Measurements from ENCODE around the gene ANAPC4.

ANAPC4 gene

GRCh38 chr4:25454476-25454875 is 77.4 kb downstream of the ANAPC4 start:
- CTCF ChIA-PET, result interaction anchor here (0.6 to 0.7 kb wide), 2 partner anchors 171 to 338 kb away, joined by 3 to 4 read pairs; no protein-coding TSS in a partner anchor
- no peaks in the 10 kb centered on the region for H3K4me1 ChIP-seq (ENCODE audit: control insufficient read depth, insufficient read depth, low read length)
- TF ChIP-seq ZNF768 (tag by site-specific recombination; IDR thresholded peaks at IDR 0.05), result no peak
- TF ChIP-seq ZNF623 (tag by site-specific recombination; IDR thresholded peaks at IDR 0.05), result no peak
- no peak for TF ChIP-seq ZNF677 (tag by site-specific recombination; IDR thresholded peaks at IDR 0.05)
- TF ChIP-seq ZBTB7A (tag by site-specific recombination; IDR thresholded peaks at IDR 0.05; ENCODE audit: low read depth), result no peak
- TF ChIP-seq ZNF621 (tag by site-specific recombination; IDR thresholded peaks at IDR 0.05), result no peak
- no peak for TF ChIP-seq HOXD13 (CRISPR knock-in tag; IDR thresholded peaks at IDR 0.05; ENCODE audit: borderline replicate concordance)
- TF ChIP-seq ZNF174 (tag by site-specific recombination; IDR thresholded peaks at IDR 0.05), result no peak
- H3K36me3 ChIP-seq (ENCODE audit: control insufficient read depth in 2 of 2, insufficient read depth in 1 of 2, low read length in 2 of 2), result no peaks in the 10 kb centered on the region
- POLR2A ChIA-PET, result no interaction called here
- no peak overlapping the region for H3K27ac ChIP-seq (ENCODE audit: extremely low read depth, low read depth, low read length)
- no peaks in the 10 kb centered on the region for H3K9me3 ChIP-seq (ENCODE audit: control insufficient read depth, insufficient read depth, low read depth, low read length)
- H3K4me3 ChIP-seq (ENCODE audit: low read depth, low read length), result no peak overlapping the region

GRCh38 chr4:25457053-25457715 is 80.1 kb downstream of the ANAPC4 start:
- Histone ChIP-seq H3K4me1 (ENCODE audit: control insufficient read depth, insufficient read depth, low read length) (no peaks in the 10 kb centered on the region), H3K27ac (ENCODE audit: extremely low read depth, low read depth, low read length) (no peak overlapping the region), H3K4me3 (ENCODE audit: low read depth, low read length) (no peak overlapping the region), H3K9me3 (ENCODE audit: control insufficient read depth, insufficient read depth, low read depth, low read length) (no peaks in the 10 kb centered on the region), H3K36me3 (ENCODE audit: control insufficient read depth in 2 of 2, insufficient read depth in 1 of 2, low read length in 2 of 2) (no peaks in the 10 kb centered on the region)
- ChIA-PET CTCF (interaction anchor here (0.7 kb wide), 1 partner anchor 146 kb away, joined by 4 read pairs; no protein-coding TSS in a partner anchor), POLR2A (no interaction called here)
- TF ChIP-seq ZFP69B (tag by site-specific recombination; IDR thresholded peaks at IDR 0.05) (no peak), ZNF654 (tag by site-specific recombination; IDR thresholded peaks at IDR 0.05; ENCODE audit: low read depth) (no peak), ZNF350 (tag by site-specific recombination; IDR thresholded peaks at IDR 0.05) (no peak), KLF7 (tag by site-specific recombination; IDR thresholded peaks at IDR 0.05; ENCODE audit: borderline replicate concordance) (no peak), OSR2 (tag by site-specific recombination; IDR thresholded peaks at IDR 0.05) (no peak), ZBTB20 (tag by site-specific recombination; IDR thresholded peaks at IDR 0.05) (no peak), ZNF513 (tag by site-specific recombination; IDR thresholded peaks at IDR 0.05) (no peak)

- Histone ChIP-seq H3K9me3 (ENCODE audit: control insufficient read depth, insufficient read depth, low read depth, low read length) (no peaks in the 10 kb centered on the region), H3K36me3 (ENCODE audit: control insufficient read depth in 2 of 2, insufficient read depth in 1 of 2, low read length in 2 of 2) (no peaks in the 10 kb centered on the region), H3K4me1 (ENCODE audit: control insufficient read depth, insufficient read depth, low read length) (no peaks in the 10 kb centered on the region), H3K27ac (ENCODE audit: extremely low read depth, low read depth, low read length) (no peak overlapping the region), H3K4me3 (ENCODE audit: low read depth, low read length) (no peak overlapping the region)
- ChIA-PET POLR2A (no interaction called here), CTCF (no interaction called here)
- TF ChIP-seq KLF8 (tag by site-specific recombination; IDR thresholded peaks at IDR 0.05) (no peak), ZNF701 (tag by site-specific recombination; IDR thresholded peaks at IDR 0.05) (no peak), ZSCAN18 (tag by site-specific recombination; IDR thresholded peaks at IDR 0.05) (no peak), MYNN (tag by site-specific recombination; IDR thresholded peaks at IDR 0.05; ENCODE audit: borderline replicate concordance) (no peak), ZNF114 (tag by site-specific recombination; IDR thresholded peaks at IDR 0.05) (no peak), ZNF391 (tag by site-specific recombination; IDR thresholded peaks at IDR 0.05; ENCODE audit: borderline replicate concordance, low read depth) (no peak), ZNF354C (tag by site-specific recombination; IDR thresholded peaks at IDR 0.05; ENCODE audit: borderline replicate concordance, low read depth) (no peak), ZNF645 (tag by site-specific recombination; IDR thresholded peaks at IDR 0.05) (no peak), ZNF501 (tag by site-specific recombination; IDR thresholded peaks at IDR 0.05) (no peak), ZNF26 (tag by site-specific recombination; IDR thresholded peaks at IDR 0.05) (no peak), ZNF571 (tag by site-specific recombination; IDR thresholded peaks at IDR 0.05) (no peak), ZBTB1 (tag by site-specific recombination; IDR thresholded peaks at IDR 0.05) (no peak), ZNF610 (tag by site-specific recombination; IDR thresholded peaks at IDR 0.05; ENCODE audit: borderline replicate concordance) (no peak)
Measured at GRCh38 chr4:25466966-25467697, 90.1 kb downstream of the ANAPC4 start.
